Epithelial cell of esophagus (primary cell): Measurements from ENCODE around the gene CST1.
"Not testable (repeated sequence)": the region's sequence is repeated elsewhere in the genome, so short reads cannot be mapped to it uniquely, and the experiment has no call there.

Source experiments
- DNase-seq: peaks from one replicate; pipeline ENCODE4 v3.0.0; 2010; ENCODE audit warnings: low read depth
- H3K4me3 ChIP-seq: 2 replicates; pipeline ENCODE4 v1.5.1; 2011; ENCODE audit warnings: mild to moderate bottlenecking, low read length, control low read depth
- CTCF ChIP-seq: IDR thresholded peaks from 2 replicates; pipeline ENCODE4 v1.5.1; 2011; ENCODE audit warnings: low read depth, mild to moderate bottlenecking, low read length, control low read depth, inconsistent platforms; ENCODE audit not compliant: insufficient read depth; ENCODE audit errors: missing control alignments

The CST1 gene

GRCh38 chr20:23744817-23745216 is 5.9 kb downstream of the CST1 start:
- no peak for TF ChIP-seq CTCF
- no peak for DNase-seq
- no peak overlapping the region for H3K4me3 ChIP-seq

- DNase-seq, H3K4me3 ChIP-seq: not testable (repeated sequence)
Measured at GRCh38 chr20:23735391-23735790, 15.3 kb downstream of the CST1 start.

GRCh38 chr20:23734949-23735348 is 15.8 kb downstream of the CST1 start:
- not testable (repeated sequence) for H3K4me3 ChIP-seq, DNase-seq

GRCh38 chr20:23734440-23734839 is 16.3 kb downstream of the CST1 start:
- peak; percentile 5 for DNase-seq
- not testable (repeated sequence) for H3K4me3 ChIP-seq

- no peak for DNase-seq
- H3K4me3 ChIP-seq, result no peak overlapping the region
- no peak for TF ChIP-seq CTCF
Measured at GRCh38 chr20:23727016-23727415, 23.7 kb downstream of the CST1 start.

GRCh38 chr20:23725102-23725501 is 25.6 kb downstream of the CST1 start:
- TF ChIP-seq CTCF, result no peak
- DNase-seq, result no peak
- no peak overlapping the region for H3K4me3 ChIP-seq

GRCh38 chr20:23723659-23724307 is 27.0 kb downstream of the CST1 start:
- H3K4me3 ChIP-seq, result not testable (repeated sequence)
- peak; percentile 15 for DNase-seq
- TF ChIP-seq CTCF, result peak; percentile 28

- not testable (repeated sequence) for DNase-seq, H3K4me3 ChIP-seq
Measured at GRCh38 chr20:23722851-23723250, 27.9 kb downstream of the CST1 start.

GRCh38 chr20:23721962-23722361 is 28.8 kb downstream of the CST1 start:
- no peak overlapping the region for H3K4me3 ChIP-seq
- DNase-seq, result no peak
- no peak for TF ChIP-seq CTCF

GRCh38 chr20:23719351-23719750 is 31.4 kb downstream of the CST1 start:
- DNase-seq, result not testable (repeated sequence)

GRCh38 chr20:23711778-23712177 is 39.0 kb downstream of the CST1 start:
- not testable (repeated sequence) for H3K4me3 ChIP-seq, DNase-seq

More at GRCh38 chr20:23719351-23719750, 31.4 kb downstream of the CST1 start:
- not testable (repeated sequence) for H3K4me3 ChIP-seq
